HFFc6 (cell line): ENCODE data around the gene C16orf95. TPM values are rescaled to one million over a fixed set of nuclear protein-coding genes. Genes with fewer than 3 reads are reported as not detected.

Experiments
- DNase-seq: peaks from one replicate; pipeline ENCODE4 v3.0.0-alpha.2; 2018
- H3K27ac Mint-ChIP-seq: 2 replicates; pipeline ENCODE4 v1.8.0; 2020; ENCODE audit warnings: mild to moderate bottlenecking, mixed read lengths
- H3K27me3 Mint-ChIP-seq: 2 replicates; pipeline ENCODE4 v1.8.0; 2021; ENCODE audit warnings: mild to moderate bottlenecking, moderate library complexity, mixed read lengths; ENCODE audit not compliant: insufficient read depth
- H3K36me3 Mint-ChIP-seq: 2 replicates; pipeline ENCODE4 v1.8.0; 2021; ENCODE audit warnings: low read depth, mixed read lengths
- H3K4me1 Mint-ChIP-seq: 2 replicates; pipeline ENCODE4 v1.8.0; 2020; ENCODE audit warnings: low read depth, mixed read lengths
- H3K4me3 Mint-ChIP-seq: 2 replicates; pipeline ENCODE4 v1.8.0; 2020; ENCODE audit warnings: mild to moderate bottlenecking, moderate library complexity, mixed read lengths
- H3K9me3 Mint-ChIP-seq: 2 replicates; pipeline ENCODE4 v1.8.0; 2020; ENCODE audit warnings: mild to moderate bottlenecking, mixed read lengths
- long read RNA-seq: library from polyadenylated mRNA; unstranded; transcript quantifications from one replicate; pipeline ENCODE4 v2.0.0, GENCODE V29; 2019
- total RNA-seq, 6 experiments: library from RNA; stranded (reverse); fragmentation: NEBNext Ultra II Directional; extraction: Animal tissue kit (Norgen Biotek cat#: 25700); gene quantifications; 2 replicates in 1 of 6; 3 replicates in 5 of 6; pipeline ENCODE4 v1.2.3, GENCODE V29; 2021
- TF ChIP-seq, protein P1 (sequence below): fragments of 200-600 bp; sonication (generic); IDR thresholded peaks from 2 replicates; pipeline ENCODE4 v1.5.0; 2021; ENCODE audit warnings: antibody characterized with exemption, mild to moderate bottlenecking

The C16orf95 gene, protein sequence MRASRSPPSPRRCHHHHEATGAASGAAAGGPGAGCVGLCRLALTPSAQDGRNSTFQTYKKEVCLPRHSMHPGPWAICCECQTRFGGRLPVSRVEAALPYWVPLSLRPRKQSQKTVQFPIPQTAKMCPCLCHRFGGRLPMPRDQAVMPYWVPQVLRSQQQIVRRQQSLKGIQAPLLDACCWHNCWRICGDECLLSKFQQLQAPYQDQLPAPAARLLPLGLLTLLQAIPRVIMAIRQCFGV
- total RNA-seq = 10 to 100 TPM in 5 of 6 experiments, 1 to 10 TPM in 1; 8.5 to 15.0 (median 11.7) TPM
- long read RNA-seq, partial matches to known transcripts = 0 of 4 reads
- long read RNA-seq, other reads (novel, unspliced or antisense) = 0 of 4 reads

DNA sequence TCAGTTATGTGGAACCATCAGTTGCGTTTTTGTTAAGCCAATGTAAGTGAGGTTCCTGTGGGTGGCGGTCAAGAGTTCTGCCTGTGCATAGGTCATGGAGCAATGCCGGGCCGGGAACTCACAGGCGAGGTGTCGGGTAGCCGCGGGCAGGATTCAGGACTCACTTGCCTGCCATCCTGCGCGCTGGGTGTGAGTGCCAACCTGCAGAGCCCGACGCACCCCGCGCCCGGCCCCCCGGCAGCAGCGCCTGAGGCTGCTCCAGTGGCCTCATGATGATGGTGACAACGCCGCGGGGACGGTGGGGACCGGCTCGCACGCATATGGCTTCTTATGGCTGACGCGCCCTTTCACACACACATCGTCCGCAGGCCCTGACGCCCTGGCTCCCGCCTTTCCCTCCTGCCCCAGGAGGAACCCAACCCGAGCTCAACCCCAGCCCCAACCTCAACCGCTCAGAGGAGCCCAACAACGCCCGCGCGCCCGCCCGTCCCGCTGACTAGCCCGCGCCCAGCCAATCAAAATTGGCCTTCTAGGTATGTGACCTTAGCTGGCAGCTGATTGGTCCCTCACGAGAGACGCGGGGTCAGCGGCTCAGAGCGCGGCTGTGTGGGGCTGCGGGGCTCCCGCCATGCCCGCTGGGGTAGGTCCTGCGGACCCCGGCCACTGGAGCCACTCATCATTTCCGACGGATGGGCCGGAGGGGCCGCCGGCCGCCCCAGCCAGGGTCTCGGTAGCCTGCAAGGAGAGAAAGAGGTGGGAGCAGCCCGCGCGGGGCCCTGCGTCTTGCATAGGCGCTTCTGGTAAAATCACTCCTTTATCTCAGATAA, at the start of gene C16orf95:
TSS of gene C16orf95 (minus strand) at position 470 of the 827 bp plus-strand sequence. CDS start at position 320, 150 bp downstream.
- Mint-ChIP-seq H3K4me3 (peak within 1 kb of the TSS; percentile 99), H3K27ac (peak within 1 kb of the TSS; percentile 98), H3K36me3 (peaks cover 14% of the 10 kb centered on the region), H3K4me1 (peaks cover 25% of the 10 kb centered on the region), H3K27me3 (peaks cover 7% of the 10 kb centered on the region), H3K9me3 (no peaks in the 10 kb centered on the region)
- TF ChIP-seq, protein P1, sequence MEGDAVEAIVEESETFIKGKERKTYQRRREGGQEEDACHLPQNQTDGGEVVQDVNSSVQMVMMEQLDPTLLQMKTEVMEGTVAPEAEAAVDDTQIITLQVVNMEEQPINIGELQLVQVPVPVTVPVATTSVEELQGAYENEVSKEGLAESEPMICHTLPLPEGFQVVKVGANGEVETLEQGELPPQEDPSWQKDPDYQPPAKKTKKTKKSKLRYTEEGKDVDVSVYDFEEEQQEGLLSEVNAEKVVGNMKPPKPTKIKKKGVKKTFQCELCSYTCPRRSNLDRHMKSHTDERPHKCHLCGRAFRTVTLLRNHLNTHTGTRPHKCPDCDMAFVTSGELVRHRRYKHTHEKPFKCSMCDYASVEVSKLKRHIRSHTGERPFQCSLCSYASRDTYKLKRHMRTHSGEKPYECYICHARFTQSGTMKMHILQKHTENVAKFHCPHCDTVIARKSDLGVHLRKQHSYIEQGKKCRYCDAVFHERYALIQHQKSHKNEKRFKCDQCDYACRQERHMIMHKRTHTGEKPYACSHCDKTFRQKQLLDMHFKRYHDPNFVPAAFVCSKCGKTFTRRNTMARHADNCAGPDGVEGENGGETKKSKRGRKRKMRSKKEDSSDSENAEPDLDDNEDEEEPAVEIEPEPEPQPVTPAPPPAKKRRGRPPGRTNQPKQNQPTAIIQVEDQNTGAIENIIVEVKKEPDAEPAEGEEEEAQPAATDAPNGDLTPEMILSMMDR = peak; percentile 77
- peak; percentile 94 for DNase-seq

DNA sequence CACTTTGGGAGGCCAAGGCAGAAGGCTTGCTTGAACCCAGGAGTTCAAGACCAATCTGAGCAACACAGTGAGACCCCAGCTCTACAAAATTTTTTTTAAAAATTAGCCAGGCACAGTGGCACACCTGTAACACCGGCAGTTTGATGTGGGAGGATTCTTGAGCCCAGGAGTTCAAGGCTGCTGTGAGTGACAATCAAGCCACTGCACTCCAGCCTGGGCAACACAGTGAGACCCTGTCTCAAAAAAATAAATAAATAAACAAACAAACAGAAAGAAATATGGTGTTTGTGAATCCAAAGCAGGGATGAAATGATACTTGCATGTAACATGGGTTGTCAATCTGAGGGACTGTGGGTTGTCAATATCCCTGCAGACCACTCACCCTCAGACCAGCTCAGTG, 49.7 kb upstream of the C16orf95 start:
- TF ChIP-seq, protein P1 = no peak
- Mint-ChIP-seq H3K9me3 (no peaks in the 10 kb centered on the region), H3K4me1 (peaks cover 35% of the 10 kb centered on the region), H3K27ac (no peak overlapping the region), H3K36me3 (no peaks in the 10 kb centered on the region; the same call in 1 of the 2 replicates), H3K27me3 (no peaks in the 10 kb centered on the region; the same call in 1 of the 2 replicates), H3K4me3 (no peak overlapping the region)
- DNase-seq = no peak

DNA sequence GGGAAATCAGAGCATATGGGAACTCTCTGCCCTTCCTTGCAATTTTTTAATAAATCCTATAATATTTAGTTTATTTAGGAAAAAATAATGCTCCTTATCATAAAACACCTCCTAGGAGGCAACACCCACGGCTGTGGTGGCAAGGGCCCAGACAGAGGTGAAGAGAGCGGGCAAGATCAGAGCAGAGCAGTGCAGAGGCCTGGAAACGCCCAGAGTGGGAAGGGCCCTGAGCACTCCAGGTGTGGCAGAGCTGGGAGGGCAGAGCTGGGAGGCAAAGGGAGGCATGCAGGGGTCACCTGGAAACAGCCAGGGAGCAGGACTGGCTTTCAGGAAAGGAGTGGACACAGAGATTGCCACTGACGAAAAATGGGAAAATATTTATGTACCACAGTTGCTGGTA, 49.1 kb upstream of the C16orf95 start:
- Mint-ChIP-seq H3K36me3 (no peaks in the 10 kb centered on the region; the same call in 1 of the 2 replicates), H3K4me3 (no peak overlapping the region), H3K4me1 (peaks cover 35% of the 10 kb centered on the region), H3K27me3 (no peaks in the 10 kb centered on the region; the same call in 1 of the 2 replicates), H3K27ac (no peak overlapping the region), H3K9me3 (no peaks in the 10 kb centered on the region)
- DNase-seq = no peak
- TF ChIP-seq, protein P1 = no peak

DNA sequence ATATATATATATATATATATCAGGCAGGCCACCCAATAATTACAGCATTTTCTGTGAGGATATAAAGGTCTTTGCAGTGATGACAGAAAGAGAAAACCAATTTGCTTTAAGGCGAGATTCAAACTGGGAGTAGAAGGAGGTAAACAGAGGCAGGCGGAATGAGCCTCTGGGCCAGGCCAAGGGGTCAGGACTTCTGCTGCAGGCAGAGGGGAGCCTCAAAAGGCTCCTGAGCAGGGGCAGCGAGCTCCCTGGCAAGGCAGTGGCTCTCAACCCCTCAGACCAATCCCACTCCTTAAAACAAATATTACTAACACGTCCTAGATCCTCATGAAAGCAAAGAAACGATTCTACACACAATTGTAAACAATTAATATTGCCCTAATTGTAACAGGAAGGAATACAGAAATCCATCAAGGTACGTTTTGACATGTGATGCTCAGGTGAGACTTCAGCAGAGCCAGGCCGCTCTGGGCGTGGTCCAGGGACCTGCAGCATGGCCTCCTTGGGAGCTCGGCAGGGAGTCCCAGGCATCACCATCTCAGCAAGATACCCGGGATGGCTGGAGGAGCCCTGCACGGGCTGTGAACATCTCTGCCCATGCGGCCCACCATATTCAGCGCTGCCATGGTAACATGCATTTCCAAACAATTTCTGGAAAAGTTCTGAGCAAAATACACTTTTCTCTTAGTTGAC, 48.0 kb upstream of the C16orf95 start:
- H3K9me3 Mint-ChIP-seq = no peaks in the 10 kb centered on the region

More for the DNA sequence above, 48.0 kb upstream of the C16orf95 start:
- DNase-seq = no peak
- Mint-ChIP-seq H3K4me1 (peaks cover 35% of the 10 kb centered on the region), H3K27ac (no peak overlapping the region), H3K36me3 (no peaks in the 10 kb centered on the region; the same call in 1 of the 2 replicates), H3K4me3 (no peak overlapping the region), H3K27me3 (no peaks in the 10 kb centered on the region; the same call in 1 of the 2 replicates)
- TF ChIP-seq, protein P1 = no peak
